ENCODE results near the gene CD8A. TPM values are rescaled to one million over a fixed set of nuclear protein-coding genes. Genes with fewer than 3 reads are reported as not detected.

CD8A gene
- total RNA-seq, 1 donor from 2014 or later, result 17.7 TPM

- Histone ChIP-seq H3K4me3 (no peak overlapping the region), H3K36me3 (no peaks in the 10 kb centered on the region), H3K4me1 (no peaks in the 10 kb centered on the region), H3K27ac (no peak overlapping the region), H3K9me3 (no peaks in the 10 kb centered on the region), H3K27me3 (no peaks in the 10 kb centered on the region)
- no peak for TF ChIP-seq CTCF (IDR thresholded peaks at IDR 0.05)
- intact Hi-C loops (cut with DNase I), result no loop called here
- no peak for DNase-seq (ENCODE audit: low spot score in 2 of 2)
These were observed 41.8 kb upstream of the CD8A start for GRCh38 chr2:86832334-86833096.

GRCh38 chr2:86831537-86831936 lies 40.8 kb upstream of the CD8A start:
- Histone ChIP-seq H3K9me3 (no peaks in the 10 kb centered on the region), H3K4me3 (no peak overlapping the region), H3K4me1 (no peaks in the 10 kb centered on the region), H3K27ac (no peak overlapping the region), H3K27me3 (no peaks in the 10 kb centered on the region), H3K36me3 (no peaks in the 10 kb centered on the region)
- intact Hi-C loops (cut with DNase I), result no loop called here
- no peak for TF ChIP-seq CTCF (IDR thresholded peaks at IDR 0.05)
- no peak for DNase-seq (ENCODE audit: low spot score in 2 of 2)

- no peaks in the 10 kb centered on the region for H3K27me3 ChIP-seq
- no peak for TF ChIP-seq CTCF (IDR thresholded peaks at IDR 0.05)
- H3K4me3 ChIP-seq, result no peak overlapping the region
- peaks cover 3 to 5% of the 10 kb centered on the region in 2 donors for H3K9me3 ChIP-seq
- no peaks in the 10 kb centered on the region for H3K4me1 ChIP-seq
- no peak for DNase-seq (ENCODE audit: low spot score in 2 of 2)
- no peaks in the 10 kb centered on the region for H3K36me3 ChIP-seq
- intact Hi-C loops (cut with DNase I), result no loop called here
- no peak overlapping the region for H3K27ac ChIP-seq
These were observed 36.2 kb upstream of the CD8A start for GRCh38 chr2:86826951-86827350.

GRCh38 chr2:86825693-86826381 lies 35.1 kb upstream of the CD8A start:
- H3K27ac ChIP-seq, result no peak overlapping the region
- H3K4me1 ChIP-seq, result no peaks in the 10 kb centered on the region
- no peaks in the 10 kb centered on the region for H3K27me3 ChIP-seq
- no peak for DNase-seq (ENCODE audit: low spot score in 2 of 2)
- no peak for TF ChIP-seq CTCF (IDR thresholded peaks at IDR 0.05)
- intact Hi-C loops (cut with DNase I), result no loop called here
- H3K4me3 ChIP-seq, result no peak overlapping the region
- no peaks in the 10 kb centered on the region for H3K36me3 ChIP-seq
- peaks cover 3 to 5% of the 10 kb centered on the region in 2 donors for H3K9me3 ChIP-seq

- no peaks in the 10 kb centered on the region for H3K27me3 ChIP-seq
- no peaks in the 10 kb centered on the region for H3K36me3 ChIP-seq
- no peak for TF ChIP-seq CTCF (IDR thresholded peaks at IDR 0.05)
- intact Hi-C loops (cut with DNase I), result no loop called here
- no peak overlapping the region for H3K27ac ChIP-seq
- H3K4me3 ChIP-seq, result no peak overlapping the region
- no peak for DNase-seq (ENCODE audit: low spot score in 2 of 2)
- H3K9me3 ChIP-seq, result peaks cover 3 to 5% of the 10 kb centered on the region in 2 donors
- H3K4me1 ChIP-seq, result no peaks in the 10 kb centered on the region
These were observed 34.5 kb upstream of the CD8A start for GRCh38 chr2:86825036-86825692.

Measured in ascending aorta (tissue), 2 donors.